ENCODE data around the gene HYAL1.

GRCh38 chr3:50278123-50278879 is 25.1 kb downstream of the HYAL1 start:
- TF ChIP-seq, protein P1, sequence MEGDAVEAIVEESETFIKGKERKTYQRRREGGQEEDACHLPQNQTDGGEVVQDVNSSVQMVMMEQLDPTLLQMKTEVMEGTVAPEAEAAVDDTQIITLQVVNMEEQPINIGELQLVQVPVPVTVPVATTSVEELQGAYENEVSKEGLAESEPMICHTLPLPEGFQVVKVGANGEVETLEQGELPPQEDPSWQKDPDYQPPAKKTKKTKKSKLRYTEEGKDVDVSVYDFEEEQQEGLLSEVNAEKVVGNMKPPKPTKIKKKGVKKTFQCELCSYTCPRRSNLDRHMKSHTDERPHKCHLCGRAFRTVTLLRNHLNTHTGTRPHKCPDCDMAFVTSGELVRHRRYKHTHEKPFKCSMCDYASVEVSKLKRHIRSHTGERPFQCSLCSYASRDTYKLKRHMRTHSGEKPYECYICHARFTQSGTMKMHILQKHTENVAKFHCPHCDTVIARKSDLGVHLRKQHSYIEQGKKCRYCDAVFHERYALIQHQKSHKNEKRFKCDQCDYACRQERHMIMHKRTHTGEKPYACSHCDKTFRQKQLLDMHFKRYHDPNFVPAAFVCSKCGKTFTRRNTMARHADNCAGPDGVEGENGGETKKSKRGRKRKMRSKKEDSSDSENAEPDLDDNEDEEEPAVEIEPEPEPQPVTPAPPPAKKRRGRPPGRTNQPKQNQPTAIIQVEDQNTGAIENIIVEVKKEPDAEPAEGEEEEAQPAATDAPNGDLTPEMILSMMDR (IDR thresholded peaks at IDR 0.05), result no peak
- no peak for TF ChIP-seq POLR2A (IDR thresholded peaks at IDR 0.05)

Measured in tibial nerve (tissue), 3 donors.